Measurements from ENCODE around the gene TSPAN14.
"Not testable (repeated sequence)": the region's sequence is repeated elsewhere in the genome, so short reads cannot be mapped to it uniquely, and the experiment has no call there.

DNA sequence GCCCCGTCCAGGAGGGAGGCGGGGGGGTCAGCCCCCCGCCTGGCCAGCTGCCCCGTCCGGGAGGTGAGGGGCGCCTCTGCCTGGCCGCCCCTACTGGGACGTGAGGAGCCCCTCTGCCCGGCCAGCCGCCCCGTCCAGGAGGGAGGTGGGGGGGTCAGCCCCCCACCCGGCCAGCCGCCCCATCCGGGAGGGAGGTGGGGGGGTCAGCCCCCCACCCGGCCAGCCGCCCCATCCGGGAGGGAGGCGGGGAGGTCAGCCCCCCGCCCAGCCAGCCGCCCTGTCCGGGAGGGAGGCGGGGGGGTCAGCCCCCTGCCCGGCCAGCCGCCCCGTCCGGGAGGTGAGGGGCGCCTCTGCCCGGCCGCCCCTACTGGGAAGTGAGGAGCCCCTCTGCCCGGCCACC is 80.5 kb downstream of the TSPAN14 start:
- not testable (repeated sequence) for TF ChIP-seq CTCF (IDR thresholded peaks at IDR 0.05; ENCODE audit: insufficient read depth, low read length, poor library complexity, severe bottlenecking); EZH2phosphoT487 (conservative IDR thresholded peaks at IDR 0.05; ENCODE audit: low read length)
